ENCODE results near the gene ETV2.

DNA sequence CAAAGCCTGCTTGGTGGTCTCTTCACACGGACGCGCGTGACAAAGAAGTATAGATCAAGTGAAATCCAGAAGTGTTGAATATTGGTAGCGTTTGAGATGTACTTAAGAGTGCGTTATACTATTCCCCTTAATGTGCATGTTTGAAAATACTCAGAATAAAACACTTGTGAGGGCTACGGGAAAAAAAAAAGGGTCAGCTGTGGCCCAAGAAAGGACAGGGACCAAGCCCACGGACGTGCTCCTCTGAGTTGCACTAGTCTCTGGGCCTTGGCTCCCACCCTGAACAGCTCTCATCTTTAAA is 13.3 kb upstream of the ETV2 start:
- TF ChIP-seq, protein P1, sequence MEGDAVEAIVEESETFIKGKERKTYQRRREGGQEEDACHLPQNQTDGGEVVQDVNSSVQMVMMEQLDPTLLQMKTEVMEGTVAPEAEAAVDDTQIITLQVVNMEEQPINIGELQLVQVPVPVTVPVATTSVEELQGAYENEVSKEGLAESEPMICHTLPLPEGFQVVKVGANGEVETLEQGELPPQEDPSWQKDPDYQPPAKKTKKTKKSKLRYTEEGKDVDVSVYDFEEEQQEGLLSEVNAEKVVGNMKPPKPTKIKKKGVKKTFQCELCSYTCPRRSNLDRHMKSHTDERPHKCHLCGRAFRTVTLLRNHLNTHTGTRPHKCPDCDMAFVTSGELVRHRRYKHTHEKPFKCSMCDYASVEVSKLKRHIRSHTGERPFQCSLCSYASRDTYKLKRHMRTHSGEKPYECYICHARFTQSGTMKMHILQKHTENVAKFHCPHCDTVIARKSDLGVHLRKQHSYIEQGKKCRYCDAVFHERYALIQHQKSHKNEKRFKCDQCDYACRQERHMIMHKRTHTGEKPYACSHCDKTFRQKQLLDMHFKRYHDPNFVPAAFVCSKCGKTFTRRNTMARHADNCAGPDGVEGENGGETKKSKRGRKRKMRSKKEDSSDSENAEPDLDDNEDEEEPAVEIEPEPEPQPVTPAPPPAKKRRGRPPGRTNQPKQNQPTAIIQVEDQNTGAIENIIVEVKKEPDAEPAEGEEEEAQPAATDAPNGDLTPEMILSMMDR (IDR thresholded peaks at IDR 0.05), result no peak
- no peak for TF ChIP-seq POLR2A (IDR thresholded peaks at IDR 0.05)

Data from upper lobe of left lung (tissue), 4 donors.